Measurements from ENCODE around the gene PKN3. TPM values are rescaled to one million over a fixed set of nuclear protein-coding genes. Genes with fewer than 3 reads are reported as not detected.

The PKN3 gene
- total and polyA plus RNA-seq, 2 of the 13 experiments (the other 11 are each of a cell fraction or from before 2014, with no cell fraction given): 10.5 to 13.2 TPM

DNA sequence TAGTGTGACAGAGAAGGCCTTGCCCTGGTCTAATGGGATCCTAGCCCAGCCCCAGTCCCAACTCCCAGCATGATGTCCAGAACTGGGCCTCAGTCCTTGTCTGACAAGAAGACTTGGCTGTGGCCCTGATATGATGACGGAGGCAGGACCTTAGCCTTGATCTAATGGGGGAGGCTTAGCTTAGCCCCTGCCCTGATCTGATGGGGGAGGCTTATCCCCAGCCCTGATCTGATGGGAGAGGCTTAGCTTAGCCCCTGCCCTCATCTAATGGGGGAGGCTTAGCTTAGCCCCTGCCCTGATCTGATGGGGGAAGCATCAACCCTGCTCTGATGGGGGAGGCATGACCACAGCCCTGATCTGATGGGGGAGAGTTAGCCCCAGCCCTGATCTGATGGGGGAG, 3.7 kb downstream of the PKN3 start:
- no peaks in the 10 kb centered on the region for H3K27me3 ChIP-seq (ENCODE audit: control insufficient read depth in 1 of 2, insufficient read depth in 2 of 2, low read length in 2 of 2)
- ChIA-PET CTCF (ENCODE audit: low intra/inter-chr PET ratio, low total read pairs) (no interaction called here), POLR2A (no interaction called here)
- no TSS peak for BruUV-seq (replicated peaks)
- no peak overlapping the region for H3K4me2 ChIP-seq (ENCODE audit: low read depth, low read length)
- FAIRE-seq: no peak
- H3K9ac ChIP-seq (ENCODE audit: insufficient read depth, low read depth, low read length): no peak overlapping the region
- H3K4me3 ChIP-seq (replicated peaks in 1 of 3; ENCODE audit: insufficient read depth in 1 of 3, low read depth in 2 of 3, low read length in 3 of 3): no peak overlapping the region
- intact Hi-C loops (cut with micrococcal nuclease; ENCODE audit: unreplicated experiment): no loop called here
- peaks cover 8% of the 10 kb centered on the region for H3K79me2 ChIP-seq (ENCODE audit: insufficient read depth, low read length)
- WGBS (ENCODE audit: low lambda C conversion rate): 100% methylated on average over 1 of the region's 1 CpG
- no peak overlapping the region for H3K27ac ChIP-seq (ENCODE audit: extremely low read length, insufficient read depth, low read length)
- ATAC-seq: no peak
- no peak for DNase-seq (ENCODE audit: low spot score)
- no peaks in the 10 kb centered on the region for H3K9me3 ChIP-seq (ENCODE audit: low read length)
- H3K36me3 ChIP-seq (replicated peaks in 1 of 2; ENCODE audit: control insufficient read depth in 1 of 2, insufficient read depth in 2 of 2, low read length in 2 of 2): peaks cover 4 to 12% of the 10 kb centered on the region in 2 experiments; a peak in 4 of 5 replicates
- H2AFZ ChIP-seq (ENCODE audit: low read length): no peak overlapping the region
- H3K4me1 ChIP-seq (ENCODE audit: insufficient read depth, low read length): peaks cover 9% of the 10 kb centered on the region
- in situ Hi-C loops (cut with HindIII; ENCODE audit: extremely low pct_ligation_motif_present, low pct_unique_long_range_greater_than_20kb): no loop called here
- H4K20me1 ChIP-seq (ENCODE audit: insufficient read depth, low read length): no peaks in the 10 kb centered on the region
- TF ChIP-seq TBP (CRISPR knock-in tag; IDR thresholded peaks at IDR 0.05): no peak
- TF ChIP-seq ZSCAN22 (CRISPR knock-in tag; IDR thresholded peaks at IDR 0.05): peak; percentile 92

DNA sequence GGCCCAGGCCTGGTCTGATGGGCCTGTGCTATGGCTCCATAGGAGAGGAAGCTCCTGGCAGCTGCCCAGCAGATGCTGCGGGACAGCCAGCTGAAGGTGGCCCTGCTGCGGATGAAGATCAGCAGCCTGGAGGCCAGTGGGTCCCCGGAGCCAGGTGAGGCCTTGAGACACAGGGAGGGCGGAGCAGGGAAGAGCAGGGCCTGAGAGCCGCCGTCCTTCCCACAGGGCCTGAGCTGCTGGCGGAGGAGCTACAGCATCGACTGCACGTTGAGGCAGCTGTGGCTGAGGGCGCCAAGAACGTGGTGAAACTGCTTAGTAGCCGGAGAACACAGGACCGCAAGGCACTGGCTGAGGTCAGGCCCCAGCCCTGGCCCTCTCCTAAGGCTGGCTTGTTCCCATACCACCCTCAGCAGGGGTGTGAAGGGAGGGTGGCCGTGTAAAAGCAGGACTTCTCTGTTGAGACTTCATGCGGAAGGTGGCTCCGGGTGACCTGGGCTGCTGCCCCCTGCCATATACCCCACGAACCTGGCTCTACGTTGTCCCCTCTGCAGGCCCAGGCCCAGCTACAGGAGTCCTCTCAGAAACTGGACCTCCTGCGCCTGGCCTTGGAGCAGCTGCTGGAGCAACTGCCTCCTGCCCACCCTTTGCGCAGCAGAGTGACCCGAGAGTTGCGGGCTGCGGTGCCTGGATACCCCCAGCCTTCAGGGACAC, 4.5 kb downstream of the PKN3 start:
- Histone ChIP-seq H3K9me3 (ENCODE audit: low read length) (no peaks in the 10 kb centered on the region), H3K79me2 (ENCODE audit: insufficient read depth, low read length) (peaks cover 8% of the 10 kb centered on the region), H2AFZ (ENCODE audit: low read length) (no peak overlapping the region), H3K9ac (ENCODE audit: insufficient read depth, low read depth, low read length) (no peak overlapping the region), H4K20me1 (ENCODE audit: insufficient read depth, low read length) (no peaks in the 10 kb centered on the region), H3K4me3 (replicated peaks in 1 of 3; ENCODE audit: insufficient read depth in 1 of 3, low read depth in 2 of 3, low read length in 3 of 3) (no peak overlapping the region), H3K36me3 (replicated peaks in 1 of 2; ENCODE audit: control insufficient read depth in 1 of 2, insufficient read depth in 2 of 2, low read length in 2 of 2) (peaks cover 4 to 12% of the 10 kb centered on the region in 2 experiments; a peak in 4 of 5 replicates), H3K27ac (ENCODE audit: extremely low read length, insufficient read depth, low read length) (no peak overlapping the region), H3K4me2 (ENCODE audit: low read depth, low read length) (no peak overlapping the region), H3K4me1 (ENCODE audit: insufficient read depth, low read length) (peaks cover 9% of the 10 kb centered on the region), H3K27me3 (ENCODE audit: control insufficient read depth in 1 of 2, insufficient read depth in 2 of 2, low read length in 2 of 2) (no peaks in the 10 kb centered on the region)
- FAIRE-seq (no peak), DNase-seq (ENCODE audit: low spot score) (no peak), ATAC-seq (no peak)
- ChIA-PET POLR2A (interaction anchor here (1.0 kb wide), 1 partner anchor 17 kb away, joined by 3 read pairs; the partner anchor contains the start of gene ZDHHC12), CTCF (ENCODE audit: low intra/inter-chr PET ratio, low total read pairs) (no interaction called here)
- in situ Hi-C loops (cut with HindIII; ENCODE audit: extremely low pct_ligation_motif_present, low pct_unique_long_range_greater_than_20kb): no loop called here
- TF ChIP-seq AGO2 (optimal IDR thresholded peaks at IDR 0.05; ENCODE audit: low read depth, low read length) (peak; percentile 20), RBFOX2 (IDR thresholded peaks at IDR 0.05; ENCODE audit: low read depth, low read length) (0 out of 2 replicates have a peak, but pooled peaks have one; percentile 29), YEATS4 (CRISPR knock-in tag; IDR thresholded peaks at IDR 0.05; ENCODE audit: borderline replicate concordance) (no peak)
- WGBS (ENCODE audit: low lambda C conversion rate): 93% methylated on average over 11 of the region's 23 CpGs
- intact Hi-C loops (cut with micrococcal nuclease; ENCODE audit: unreplicated experiment): no loop called here
- no TSS peak for BruUV-seq (replicated peaks)
